IPS-15b (cell line): ENCODE results near the gene CUL2.

Experiments
- H3K27me3 ChIP-seq: one replicate; pipeline ENCODE4 v1.6.1; 2013; ENCODE audit warnings: low read length; ENCODE audit not compliant: control insufficient read depth, insufficient read depth
- H3K36me3 ChIP-seq: one replicate; pipeline ENCODE4 v1.6.1; 2013; ENCODE audit warnings: low read length; ENCODE audit not compliant: control insufficient read depth, insufficient read depth
- H3K4me1 ChIP-seq: one replicate; pipeline ENCODE4 v1.6.1; 2013; ENCODE audit warnings: mild to moderate bottlenecking, low read length; ENCODE audit not compliant: control insufficient read depth, insufficient read depth
- H3K4me3 ChIP-seq: one replicate; pipeline ENCODE4 v1.5.1; 2013; ENCODE audit warnings: low read depth, low read length
- H3K9ac ChIP-seq: one replicate; pipeline ENCODE4 v1.6.1; 2013; ENCODE audit warnings: low read depth, mild to moderate bottlenecking, low read length
- H3K9me3 ChIP-seq: one replicate; pipeline ENCODE4 v1.6.1; 2013; ENCODE audit warnings: mild to moderate bottlenecking, low read length; ENCODE audit not compliant: control insufficient read depth, insufficient read depth

The CUL2 gene

DNA sequence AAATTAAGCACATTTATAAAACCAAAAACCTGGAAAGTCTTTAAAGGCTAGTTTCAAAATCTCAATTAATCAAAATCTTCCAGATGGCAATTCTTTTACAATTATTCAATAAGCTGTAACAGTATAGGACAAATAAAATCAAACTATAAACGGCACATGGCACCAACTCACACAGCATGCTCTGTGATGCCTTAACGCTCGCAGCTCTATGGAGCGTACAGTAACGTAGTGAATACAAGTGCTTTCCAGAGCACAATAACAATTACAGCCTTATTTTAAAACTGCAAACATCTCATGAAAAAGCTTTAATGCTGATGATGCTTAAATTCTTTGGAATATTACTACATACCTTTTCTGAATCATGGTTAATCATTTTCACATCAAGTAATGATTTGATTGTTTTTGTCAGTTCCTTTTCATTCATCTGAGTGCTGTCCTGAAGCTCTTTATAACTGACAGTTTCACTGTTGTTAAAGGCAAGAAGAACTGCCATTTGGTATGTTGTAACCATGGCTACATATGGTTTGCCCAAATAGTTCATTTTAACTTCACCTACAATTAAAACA lies 74.2 kb downstream of the CUL2 start:
- Histone ChIP-seq H3K4me3 (no peak overlapping the region), H3K27me3 (no peaks in the 10 kb centered on the region), H3K9me3 (no peaks in the 10 kb centered on the region), H3K4me1 (peaks cover 11% of the 10 kb centered on the region), H3K36me3 (no peaks in the 10 kb centered on the region), H3K9ac (no peak overlapping the region)

- Histone ChIP-seq H3K9me3 (no peaks in the 10 kb centered on the region), H3K4me1 (peaks cover 14% of the 10 kb centered on the region), H3K9ac (no peak overlapping the region), H3K36me3 (peaks cover 6% of the 10 kb centered on the region), H3K4me3 (no peak overlapping the region), H3K27me3 (no peaks in the 10 kb centered on the region)
These were observed 77.4 kb downstream of the CUL2 start for GRCh38 chr10:35012781-35013180.

GRCh38 chr10:35011771-35012191 lies 78.4 kb downstream of the CUL2 start:
- no peak overlapping the region for H3K4me3 ChIP-seq
- H3K9me3 ChIP-seq: no peaks in the 10 kb centered on the region
- peaks cover 6% of the 10 kb centered on the region for H3K36me3 ChIP-seq
- peaks cover 14% of the 10 kb centered on the region for H3K4me1 ChIP-seq
- no peak overlapping the region for H3K9ac ChIP-seq
- no peaks in the 10 kb centered on the region for H3K27me3 ChIP-seq

DNA sequence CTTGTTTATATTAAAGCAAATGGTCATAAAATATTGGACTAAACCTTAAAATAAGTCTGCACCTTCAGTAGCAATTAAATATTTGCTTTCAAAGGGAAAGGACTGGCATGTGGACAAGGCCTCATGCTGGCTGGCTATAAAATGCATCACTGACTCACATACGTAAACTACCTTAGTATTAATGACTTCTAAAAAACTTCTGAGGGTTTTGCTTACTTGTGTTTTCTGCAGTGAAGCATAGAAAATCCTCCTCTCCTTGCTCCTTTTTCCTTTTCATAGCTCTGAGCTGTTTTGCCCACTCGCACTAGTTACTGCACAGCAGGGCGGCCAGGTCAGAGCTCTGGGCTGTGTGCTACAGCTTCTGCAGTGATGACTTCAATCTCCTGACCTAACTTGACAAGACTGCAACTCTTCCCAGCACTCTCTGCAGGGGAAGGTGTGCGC lies 82.3 kb downstream of the CUL2 start:
- peaks cover 16% of the 10 kb centered on the region for H3K4me1 ChIP-seq
- no peak overlapping the region for H3K9ac ChIP-seq
- H3K4me3 ChIP-seq: no peak overlapping the region

DNA sequence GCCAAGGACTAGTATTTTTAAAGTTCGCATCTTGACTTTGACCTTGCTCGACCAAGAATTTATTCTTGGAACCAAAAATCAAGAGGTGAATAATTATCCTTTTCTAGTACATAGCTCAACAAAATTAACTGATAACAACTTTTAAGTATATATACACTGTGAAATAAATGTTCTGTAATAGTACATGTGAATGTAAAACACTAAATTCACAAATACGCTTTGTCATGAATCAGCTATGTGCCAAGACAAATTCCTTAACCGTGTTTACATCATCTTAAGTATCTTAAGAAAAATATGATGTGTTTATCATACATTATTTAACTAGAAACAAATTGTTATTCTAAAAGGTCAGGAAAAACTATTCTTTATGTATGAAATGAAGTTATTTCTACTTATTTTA lies 83.3 kb downstream of the CUL2 start:
- H3K9me3 ChIP-seq: no peaks in the 10 kb centered on the region
- peaks cover 8% of the 10 kb centered on the region for H3K4me1 ChIP-seq
- H3K4me3 ChIP-seq: no peak overlapping the region
- H3K27me3 ChIP-seq: no peaks in the 10 kb centered on the region
- peaks cover 6% of the 10 kb centered on the region for H3K36me3 ChIP-seq
- no peak overlapping the region for H3K9ac ChIP-seq

More for the DNA sequence above, 82.3 kb downstream of the CUL2 start:
- no peaks in the 10 kb centered on the region for H3K9me3 ChIP-seq
- peaks cover 6% of the 10 kb centered on the region for H3K36me3 ChIP-seq
- no peaks in the 10 kb centered on the region for H3K27me3 ChIP-seq

- no peak overlapping the region for H3K9ac ChIP-seq
- peaks cover 8% of the 10 kb centered on the region for H3K4me1 ChIP-seq
- H3K36me3 ChIP-seq: peaks cover 6% of the 10 kb centered on the region
- H3K27me3 ChIP-seq: no peaks in the 10 kb centered on the region
- H3K4me3 ChIP-seq: no peak overlapping the region
- no peaks in the 10 kb centered on the region for H3K9me3 ChIP-seq
These were observed 84.3 kb downstream of the CUL2 start for GRCh38 chr10:35005868-35006267.

- Histone ChIP-seq H3K9ac (no peak overlapping the region), H3K4me3 (no peak overlapping the region), H3K36me3 (peaks cover 2% of the 10 kb centered on the region), H3K4me1 (peaks cover 8% of the 10 kb centered on the region), H3K27me3 (no peaks in the 10 kb centered on the region), H3K9me3 (no peaks in the 10 kb centered on the region)
These were observed 85.5 kb downstream of the CUL2 start for GRCh38 chr10:35004651-35005050.

- H3K4me1 ChIP-seq: peaks cover 8% of the 10 kb centered on the region
- no peak overlapping the region for H3K9ac ChIP-seq
- peaks cover 2% of the 10 kb centered on the region for H3K36me3 ChIP-seq
- H3K4me3 ChIP-seq: no peak overlapping the region
- H3K27me3 ChIP-seq: no peaks in the 10 kb centered on the region
- no peaks in the 10 kb centered on the region for H3K9me3 ChIP-seq
These were observed 86.2 kb downstream of the CUL2 start for GRCh38 chr10:35003906-35004305.

GRCh38 chr10:35000936-35001335 lies 89.2 kb downstream of the CUL2 start:
- Histone ChIP-seq H3K36me3 (no peaks in the 10 kb centered on the region), H3K27me3 (no peaks in the 10 kb centered on the region), H3K9me3 (no peaks in the 10 kb centered on the region), H3K4me3 (no peak overlapping the region), H3K4me1 (peaks cover 5% of the 10 kb centered on the region), H3K9ac (no peak overlapping the region)

- Histone ChIP-seq H3K4me1 (peaks cover 14% of the 10 kb centered on the region), H3K36me3 (no peaks in the 10 kb centered on the region), H3K4me3 (no peak overlapping the region), H3K9ac (no peak overlapping the region), H3K27me3 (peaks cover 8% of the 10 kb centered on the region), H3K9me3 (no peaks in the 10 kb centered on the region)
These were observed 90.6 kb downstream of the CUL2 start for GRCh38 chr10:34999532-34999931.

DNA sequence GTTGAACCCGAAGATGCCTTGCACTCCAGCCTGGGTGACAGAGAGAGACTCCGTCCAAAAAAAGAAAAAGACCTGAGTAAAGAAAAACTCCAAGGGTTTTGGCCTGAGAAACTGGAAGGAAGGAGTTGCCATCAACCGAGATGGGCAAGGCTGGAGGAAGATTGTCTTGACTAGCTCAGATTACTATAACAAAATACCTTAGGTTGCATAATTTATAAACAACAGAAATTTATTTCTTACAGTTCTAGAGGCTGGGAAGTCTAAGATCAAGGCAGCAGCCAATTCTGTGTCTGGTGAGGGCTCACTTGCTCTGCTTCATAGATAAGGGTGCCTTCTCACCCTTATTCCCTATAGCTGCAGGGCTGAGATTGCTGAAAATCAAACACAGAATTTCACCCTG lies 91.2 kb downstream of the CUL2 start:
- Histone ChIP-seq H3K9ac (no peak overlapping the region), H3K36me3 (no peaks in the 10 kb centered on the region), H3K27me3 (peaks cover 8% of the 10 kb centered on the region), H3K9me3 (no peaks in the 10 kb centered on the region), H3K4me1 (peaks cover 13% of the 10 kb centered on the region), H3K4me3 (no peak overlapping the region)

GRCh38 chr10:34996843-34997242 lies 93.3 kb downstream of the CUL2 start:
- Histone ChIP-seq H3K27me3 (peaks cover 8% of the 10 kb centered on the region), H3K9ac (no peak overlapping the region), H3K4me3 (no peak overlapping the region), H3K4me1 (peaks cover 9% of the 10 kb centered on the region), H3K36me3 (no peaks in the 10 kb centered on the region), H3K9me3 (no peaks in the 10 kb centered on the region)
